NCI-H2227 (cell line): ENCODE results near the gene MRPS18C.

ENCODE experiments used
- DNase-seq: peaks from one replicate; lab custom pipeline; 2025; ENCODE audit not compliant: unreplicated experiment; lab: John Stamatoyannopoulos, UW

MRPS18C gene

DNA sequence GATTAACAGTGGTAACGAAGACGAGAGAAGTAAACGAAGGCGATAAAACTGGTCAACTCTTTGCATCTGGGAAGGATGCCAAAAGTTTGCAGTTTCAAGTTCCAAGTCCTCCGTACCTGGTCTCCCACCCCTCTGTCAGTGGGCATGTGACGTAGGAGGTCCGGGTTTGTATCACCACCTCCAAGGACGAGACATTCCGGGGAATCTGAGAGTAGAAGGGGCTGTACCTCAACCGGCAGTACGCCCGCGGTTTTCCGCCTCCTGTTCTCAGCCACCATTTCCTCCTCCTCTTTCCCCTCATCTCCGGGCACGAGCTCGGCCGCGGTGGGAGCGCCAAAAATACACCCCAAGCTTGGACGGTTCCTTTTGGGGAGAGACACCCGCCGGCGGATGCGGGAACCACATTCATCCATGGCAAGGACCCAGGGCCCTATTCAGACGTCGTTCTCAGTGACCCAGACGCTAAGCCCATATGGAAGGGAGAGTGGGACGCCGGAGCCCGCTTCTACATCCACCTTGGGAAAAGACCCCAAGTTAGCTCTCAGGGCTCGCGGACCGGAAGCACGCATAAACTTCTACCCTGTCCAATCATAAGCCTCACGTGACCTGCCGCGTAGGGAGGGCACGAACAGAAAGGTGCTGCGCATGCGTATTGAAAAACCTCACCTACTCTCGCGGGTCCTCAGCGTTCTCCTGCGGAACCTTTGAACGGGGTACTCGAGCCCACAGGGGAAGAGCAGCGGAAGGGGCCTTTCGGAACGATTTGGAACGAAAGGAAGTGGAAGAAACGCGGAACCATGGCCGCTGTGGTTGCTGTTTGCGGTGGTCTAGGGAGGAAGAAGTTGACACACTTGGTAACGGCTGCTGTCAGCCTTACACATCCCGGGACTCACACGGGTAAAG lies at the start of gene MRPS18C, which contains the start of gene HELQ:
MRPS18C (plus strand) TSS at position 778 of the 903 bp plus-strand sequence; CDS start at position 798, 20 bp downstream.
HELQ (minus strand) TSS at position 543 of the 903 bp plus-strand sequence; CDS start at position 413, 130 bp downstream.
- peak; percentile 97 for DNase-seq

DNA sequence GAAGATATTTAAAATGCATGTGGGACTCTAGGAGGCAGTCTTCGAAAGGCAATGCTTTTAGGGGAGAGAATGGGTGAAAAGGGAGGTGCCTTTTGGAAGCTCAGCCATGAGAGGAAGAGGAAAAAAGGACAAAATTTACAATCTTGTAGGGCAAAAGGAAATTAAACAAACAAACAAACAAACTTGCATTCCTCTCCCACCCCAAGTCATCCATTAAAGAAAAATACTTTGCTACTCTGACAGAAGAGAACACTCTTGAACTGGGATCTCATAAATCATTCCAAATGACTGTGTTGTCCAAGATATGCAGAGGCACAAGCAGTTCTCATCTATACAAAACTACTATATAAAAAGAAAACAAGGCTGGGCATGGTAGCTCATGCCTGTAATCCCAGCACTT lies 47.0 kb upstream of the MRPS18C start:
- DNase-seq = no peak

- DNase-seq = no peak
These were observed 42.2 kb upstream of the MRPS18C start for GRCh38 chr4:83413676-83414075.

- no peak for DNase-seq
These were observed 38.3 kb upstream of the MRPS18C start for GRCh38 chr4:83417566-83417965.

GRCh38 chr4:83418211-83418610 lies 37.6 kb upstream of the MRPS18C start:
- no peak for DNase-seq

DNA sequence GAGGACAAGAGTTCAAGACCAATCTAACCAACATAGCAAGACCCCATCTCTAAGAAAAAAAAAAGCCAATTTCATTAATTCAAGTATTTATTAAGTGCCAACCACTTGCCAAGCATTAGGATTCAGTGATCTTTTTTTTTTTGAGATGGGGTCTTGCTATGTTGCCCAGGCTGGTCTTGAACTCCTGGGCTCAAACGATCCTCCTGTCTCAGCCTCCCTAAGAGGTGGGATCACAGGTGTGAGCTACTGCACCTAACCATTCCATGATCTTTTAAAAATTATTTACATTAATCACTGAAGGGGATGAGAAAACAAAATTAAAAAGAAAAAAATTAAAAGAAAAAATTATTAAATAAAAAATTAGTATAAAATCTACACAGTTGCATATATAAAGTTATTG lies 24.7 kb upstream of the MRPS18C start:
- DNase-seq = no peak

DNA sequence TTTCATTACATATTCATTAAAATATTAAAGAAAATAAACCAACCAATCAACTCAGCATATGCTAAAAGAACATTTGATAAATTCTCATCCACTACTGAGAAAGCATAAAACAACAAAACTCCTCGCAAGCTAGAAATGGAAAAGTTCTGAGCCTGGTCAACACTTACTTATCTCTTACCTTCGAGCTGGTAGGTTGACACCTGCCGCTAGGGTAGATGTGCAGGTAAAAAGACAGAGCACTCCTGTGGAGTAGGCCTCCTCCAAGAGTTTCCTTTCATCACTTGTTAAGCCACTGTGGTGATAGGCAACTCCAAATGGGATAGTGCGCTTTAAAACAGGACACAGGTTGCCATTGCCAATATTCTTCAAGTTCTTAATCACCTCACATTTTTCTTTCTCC lies 19.2 kb upstream of the MRPS18C start:
- DNase-seq = no peak

- DNase-seq = no peak
These were observed 17.1 kb upstream of the MRPS18C start for GRCh38 chr4:83438719-83439118.

GRCh38 chr4:83440148-83440814 lies 15.6 kb upstream of the MRPS18C start:
- DNase-seq = no peak

- DNase-seq = no peak
These were observed 15.0 kb upstream of the MRPS18C start for GRCh38 chr4:83440899-83441298.

DNA sequence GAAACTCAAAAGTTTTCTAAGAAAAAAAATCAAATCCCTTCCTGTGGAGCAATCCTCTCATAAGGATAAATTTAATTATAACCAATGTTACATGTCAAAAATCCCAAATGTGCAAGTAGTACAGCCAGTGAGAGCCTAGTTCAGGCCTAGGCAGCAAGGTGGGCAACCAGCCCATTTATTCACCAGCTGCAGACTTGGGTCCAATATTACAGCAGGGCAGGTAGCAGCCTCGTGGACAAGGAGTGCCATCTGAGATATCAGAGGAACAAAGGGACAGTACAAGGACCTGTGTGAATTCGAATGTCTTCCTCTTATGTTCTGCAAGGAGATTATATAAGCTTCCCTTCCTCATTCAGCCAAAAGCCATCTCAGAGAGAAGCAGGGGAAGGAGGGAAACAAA lies 6.8 kb upstream of the MRPS18C start:
- no peak for DNase-seq

- no peak for DNase-seq
These were observed 1.2 kb upstream of the MRPS18C start for GRCh38 chr4:83454686-83455085.

GRCh38 chr4:83456184-83456501 lies 285 bp downstream of the MRPS18C start:
- no peak for DNase-seq

DNA sequence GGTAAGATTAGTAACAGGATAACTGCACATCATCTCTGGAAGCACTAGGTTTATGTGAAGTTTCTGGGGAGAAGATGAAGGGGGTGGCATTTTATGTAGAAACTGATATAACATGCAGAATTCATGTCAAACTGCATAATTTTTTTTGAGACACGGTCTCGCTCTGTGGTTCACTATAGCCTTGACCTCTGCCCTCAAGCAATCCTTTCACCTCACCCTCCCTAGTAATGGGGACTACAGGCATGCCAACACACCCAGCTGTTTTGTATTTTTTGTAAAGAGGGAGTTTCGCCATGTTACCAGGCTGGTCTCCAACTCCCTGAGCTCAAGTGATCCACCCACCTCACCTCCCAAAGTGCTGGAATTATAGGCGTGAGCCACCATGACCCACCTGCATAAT lies 17.6 kb downstream of the MRPS18C start:
- no peak for DNase-seq

DNA sequence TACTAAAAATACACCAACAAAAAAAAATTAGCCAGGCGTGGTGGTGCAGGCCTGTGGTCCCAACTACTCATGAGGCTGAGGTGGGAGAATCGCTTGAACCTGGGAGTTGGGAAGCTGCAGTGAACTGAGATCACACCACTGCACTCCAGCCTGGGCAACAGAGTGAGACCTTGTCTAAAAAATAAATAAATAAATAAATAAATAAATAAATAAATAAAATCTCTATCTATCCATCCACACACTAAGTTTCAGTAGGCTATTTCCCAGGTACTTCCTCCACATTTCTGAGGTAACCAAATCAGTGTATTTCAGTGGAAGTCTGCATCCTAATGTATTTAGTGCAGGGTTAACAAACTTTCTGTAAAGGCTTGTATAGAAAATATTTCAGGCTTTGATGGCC lies 18.1 kb downstream of the MRPS18C start:
- DNase-seq = no peak

- DNase-seq = peak; percentile 94
These were observed 28.9 kb downstream of the MRPS18C start, which contains the start of gene ABRAXAS1 for GRCh38 chr4:83484500-83485461. ABRAXAS1 (minus strand) TSS chr4:83485100; CDS start chr4:83485072, 28 bp downstream.

GRCh38 chr4:83486457-83487129 lies 30.7 kb downstream of the MRPS18C start:
- no peak for DNase-seq

DNA sequence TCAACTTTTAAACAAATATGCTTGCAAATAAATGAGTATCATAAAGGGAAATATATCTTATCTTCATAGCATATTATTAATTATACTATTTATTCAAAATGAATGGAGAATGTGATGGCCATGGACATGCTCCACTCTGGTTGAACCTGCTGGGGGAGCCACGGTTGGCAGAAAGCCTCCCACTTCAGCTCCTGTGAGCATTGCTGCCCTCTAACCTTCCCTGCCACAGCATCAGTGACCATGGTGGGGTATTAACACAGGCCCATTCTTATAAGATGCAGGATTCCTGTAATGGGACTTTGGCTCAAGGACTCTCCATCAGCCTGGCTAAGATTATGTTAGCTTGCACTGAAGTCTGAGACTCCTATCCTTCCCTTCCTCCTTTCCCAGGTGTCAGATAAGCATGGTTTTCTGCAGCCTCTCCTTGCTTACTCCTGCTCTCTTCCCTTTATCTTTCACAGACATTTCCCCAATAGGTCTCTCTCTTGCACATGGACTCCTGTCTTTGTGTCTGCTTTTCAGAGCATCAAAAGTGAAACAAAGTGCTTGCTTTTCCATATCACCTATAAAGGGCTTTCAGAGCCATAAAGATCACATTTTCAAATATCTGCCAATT lies 34.0 kb downstream of the MRPS18C start:
- DNase-seq = no peak

DNA sequence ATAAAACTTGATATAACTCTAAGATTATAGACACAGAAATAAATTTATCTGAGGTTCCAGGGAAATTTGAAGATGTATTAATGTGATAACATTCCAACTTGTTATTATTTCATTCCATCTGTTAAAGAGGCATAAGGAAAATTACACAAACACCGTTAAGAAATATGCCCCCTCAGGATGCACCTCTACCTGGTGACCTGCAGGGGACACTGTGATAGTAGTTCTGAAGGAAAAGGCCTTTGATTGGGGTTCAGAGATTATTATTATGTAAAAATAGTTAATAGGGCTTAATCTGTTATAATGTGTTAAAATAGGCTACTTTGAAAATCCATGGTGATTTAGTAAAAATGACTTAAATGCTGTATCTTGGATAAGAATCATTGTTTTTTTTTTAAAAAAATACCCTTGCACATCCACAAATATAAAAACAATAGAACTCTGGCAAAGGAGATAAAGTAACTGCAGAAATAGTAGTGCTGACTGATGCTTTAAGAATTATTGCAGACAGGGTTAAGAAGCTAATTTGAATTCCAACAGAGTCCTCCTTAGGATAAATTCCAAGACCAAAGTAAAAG lies 35.1 kb downstream of the MRPS18C start:
- peak; percentile 19 for DNase-seq
